ENCODE data around the gene ANXA3.
"Not testable (repeated sequence)": the region's sequence is repeated elsewhere in the genome, so short reads cannot be mapped to it uniquely, and the experiment has no call there.

Gene ANXA3

GRCh38 chr4:78581618-78582017 is 30.0 kb downstream of the ANXA3 start:
- DNase-seq: no peak

- no peak for DNase-seq
These were observed 33.4 kb downstream of the ANXA3 start for GRCh38 chr4:78584863-78585547.

- no peak for DNase-seq
These were observed 34.1 kb downstream of the ANXA3 start for GRCh38 chr4:78585633-78586032.

GRCh38 chr4:78588894-78589545 is 37.5 kb downstream of the ANXA3 start:
- DNase-seq: no peak

- DNase-seq: no peak
These were observed 39.8 kb downstream of the ANXA3 start for GRCh38 chr4:78591404-78591803.

- DNase-seq: no peak
These were observed 40.7 kb downstream of the ANXA3 start for GRCh38 chr4:78592088-78592783.

- no peak for DNase-seq
These were observed 44.7 kb downstream of the ANXA3 start for GRCh38 chr4:78596111-78596742.

- DNase-seq: not testable (repeated sequence)
These were observed 46.9 kb downstream of the ANXA3 start for GRCh38 chr4:78598431-78598830.

- no peak for DNase-seq
These were observed 47.6 kb downstream of the ANXA3 start for GRCh38 chr4:78599147-78599546.

- no peak for DNase-seq
These were observed 48.4 kb downstream of the ANXA3 start for GRCh38 chr4:78599931-78600375.

- no peak for DNase-seq
These were observed 49.4 kb downstream of the ANXA3 start for GRCh38 chr4:78601013-78601412.

- DNase-seq: no peak
These were observed 50.8 kb downstream of the ANXA3 start for GRCh38 chr4:78602334-78602733.

- no peak for DNase-seq
These were observed 51.8 kb downstream of the ANXA3 start for GRCh38 chr4:78603384-78603783.

- no peak for DNase-seq
These were observed 53.4 kb downstream of the ANXA3 start for GRCh38 chr4:78604988-78605387.

GRCh38 chr4:78606035-78606434 is 54.5 kb downstream of the ANXA3 start:
- DNase-seq: no peak

GRCh38 chr4:78606530-78607095 is 55.0 kb downstream of the ANXA3 start:
- DNase-seq: no peak

- no peak for DNase-seq
These were observed 57.1 kb downstream of the ANXA3 start for GRCh38 chr4:78608684-78609083.

GRCh38 chr4:78609580-78609979 is 58.0 kb downstream of the ANXA3 start:
- no peak for DNase-seq

- no peak for DNase-seq
These were observed 59.1 kb downstream of the ANXA3 start for GRCh38 chr4:78610546-78611214.

- no peak for DNase-seq
These were observed 59.6 kb downstream of the ANXA3 start for GRCh38 chr4:78611215-78611558.

GRCh38 chr4:78612398-78613178 is 61.0 kb downstream of the ANXA3 start:
- no peak for DNase-seq

Measured in cortex of kidney (tissue), 1 donor.